Ovary (tissue), 3 donors: ENCODE data around the gene GPR25.

Experiments used
- EP300 ChIP-seq: sonication (generic); formaldehyde crosslinking; IDR thresholded peaks from one replicate; pipeline ENCODE4 v1.6.1; 2017; ENCODE audit warnings: antibody characterized with exemption
- POLR2A ChIP-seq: fragments of 450-650 bp; IDR thresholded peaks from one replicate; pipeline ENCODE4 v1.6.1; 2017; ENCODE audit warnings: antibody characterized with exemption, mild to moderate bottlenecking, moderate library complexity
- TF ChIP-seq, protein P1 (sequence below), 3 donors: fragments of 450-650 bp in 2 of 3; fragments of 200-600 bp in 1 of 3; IDR thresholded peaks; one replicate each; pipeline versions ENCODE4 v1.5.1 to v1.8.0; 2016 to 2022; ENCODE audit warnings: antibody characterized with exemption in 3 of 3, mild to moderate bottlenecking in 1 of 3
- donor health status: DM: no; HTN: no; CAD: no.

DNA sequence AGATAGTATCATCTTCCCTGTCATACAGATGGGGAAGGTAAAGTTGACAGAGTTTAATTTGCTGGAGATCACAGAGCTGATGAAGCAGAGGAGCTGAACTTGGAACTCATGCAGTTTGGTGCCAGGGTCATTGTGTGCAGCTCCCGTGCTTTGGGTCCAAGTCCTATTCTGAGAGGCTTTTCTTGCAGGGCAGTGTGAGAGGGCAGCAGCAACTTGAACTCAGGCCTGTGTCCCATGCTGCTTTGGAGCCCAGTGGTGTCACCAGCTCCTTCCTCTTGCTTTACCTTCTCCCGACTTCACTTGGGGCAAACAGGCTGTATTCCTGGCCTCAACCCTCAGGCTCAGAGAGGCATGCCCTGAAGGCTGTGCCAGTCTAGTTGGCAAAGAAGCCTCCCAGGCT, 46.6 kb downstream of the GPR25 start:
- TF ChIP-seq, protein P1, sequence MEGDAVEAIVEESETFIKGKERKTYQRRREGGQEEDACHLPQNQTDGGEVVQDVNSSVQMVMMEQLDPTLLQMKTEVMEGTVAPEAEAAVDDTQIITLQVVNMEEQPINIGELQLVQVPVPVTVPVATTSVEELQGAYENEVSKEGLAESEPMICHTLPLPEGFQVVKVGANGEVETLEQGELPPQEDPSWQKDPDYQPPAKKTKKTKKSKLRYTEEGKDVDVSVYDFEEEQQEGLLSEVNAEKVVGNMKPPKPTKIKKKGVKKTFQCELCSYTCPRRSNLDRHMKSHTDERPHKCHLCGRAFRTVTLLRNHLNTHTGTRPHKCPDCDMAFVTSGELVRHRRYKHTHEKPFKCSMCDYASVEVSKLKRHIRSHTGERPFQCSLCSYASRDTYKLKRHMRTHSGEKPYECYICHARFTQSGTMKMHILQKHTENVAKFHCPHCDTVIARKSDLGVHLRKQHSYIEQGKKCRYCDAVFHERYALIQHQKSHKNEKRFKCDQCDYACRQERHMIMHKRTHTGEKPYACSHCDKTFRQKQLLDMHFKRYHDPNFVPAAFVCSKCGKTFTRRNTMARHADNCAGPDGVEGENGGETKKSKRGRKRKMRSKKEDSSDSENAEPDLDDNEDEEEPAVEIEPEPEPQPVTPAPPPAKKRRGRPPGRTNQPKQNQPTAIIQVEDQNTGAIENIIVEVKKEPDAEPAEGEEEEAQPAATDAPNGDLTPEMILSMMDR (IDR thresholded peaks at IDR 0.05): no peak
- TF ChIP-seq POLR2A (no peak), EP300 (no peak)
